Testis (tissue), 3 donors: ENCODE results near the gene KCNAB2. TPM values are rescaled to one million over a fixed set of nuclear protein-coding genes. Genes with fewer than 3 reads are reported as not detected.

Source experiments
- DNase-seq: peaks from one replicate; pipeline ENCODE4 v3.0.0-alpha.2; 2019
- H3K27ac ChIP-seq, 2 donors: fragments of 200-600 bp; sonication (generic); one replicate each; pipeline ENCODE4 v1.5.1; 2019
- H3K27me3 ChIP-seq: fragments of 200-600 bp; sonication (generic); one replicate; pipeline ENCODE4 v1.5.1; 2019
- H3K36me3 ChIP-seq: fragments of 200-600 bp; sonication (generic); one replicate; pipeline ENCODE4 v1.5.1; 2017; ENCODE audit warnings: low read depth; ENCODE audit errors: missing control alignments
- H3K4me1 ChIP-seq: fragments of 200-600 bp; sonication (generic); one replicate; pipeline ENCODE4 v1.5.1; 2019
- H3K4me3 ChIP-seq, 2 donors: fragments of 200-600 bp; sonication (generic); one replicate each; pipeline ENCODE4 v1.5.1; 2017 to 2019
- H3K9me3 ChIP-seq: fragments of 200-600 bp; sonication (generic); one replicate; pipeline ENCODE4 v1.5.1; 2017
- POLR2A ChIP-seq: fragments of 450-650 bp; IDR thresholded peaks from one replicate; pipeline ENCODE4 v1.6.1; 2017; ENCODE audit warnings: antibody characterized with exemption, mild to moderate bottlenecking, moderate library complexity
- WGBS, 2 donors: methylation state at CpG; one replicate each; pipeline ENCODE4 v1.1.5; 2018; 5-methylcytosine and 5-hydroxymethylcytosine counted together
- intact Hi-C: fragments of 100-400 bp; cut with DNase I; formaldehyde crosslinking; loops from one replicate; pipeline ENCODE4 v1.15.1; 2023; ENCODE audit warnings: low total_unique reads
- polyA plus RNA-seq: library from polyadenylated mRNA; stranded (reverse); fragments of 350-450 nt; fragmentation: Illumina TruSeq; extraction: RNeasy Lipid Tissue Mini Kit (QIAGEN cat#74804); gene quantifications from one replicate; pipeline ENCODE4 v1.2.3, GENCODE V29; 2014; ENCODE audit warnings: low read depth, low replicate concordance; ENCODE audit not compliant: insufficient read depth
- total RNA-seq, 2 donors: library from RNA; depleted of rRNA; stranded (reverse); fragments of >200 nt; gene quantifications; one replicate each; pipeline ENCODE4 v1.2.3, GENCODE V29; 2016
- TF ChIP-seq, protein P1 (sequence below), 3 experiments: fragments of 450-650 bp in 2 of 3; fragments of 200-600 bp in 1 of 3; sonication (generic) in 1 of 3; IDR thresholded peaks; one replicate each; pipeline ENCODE4 v1.5.1; 2016 to 2019; ENCODE audit warnings: antibody characterized with exemption in 3 of 3, mild to moderate bottlenecking in 2 of 3, moderate library complexity in 1 of 3

KCNAB2 gene
- total and polyA plus RNA-seq, 3 donors from 2014 or later = 9.0 to 9.8 (median 9.3) TPM

DNA sequence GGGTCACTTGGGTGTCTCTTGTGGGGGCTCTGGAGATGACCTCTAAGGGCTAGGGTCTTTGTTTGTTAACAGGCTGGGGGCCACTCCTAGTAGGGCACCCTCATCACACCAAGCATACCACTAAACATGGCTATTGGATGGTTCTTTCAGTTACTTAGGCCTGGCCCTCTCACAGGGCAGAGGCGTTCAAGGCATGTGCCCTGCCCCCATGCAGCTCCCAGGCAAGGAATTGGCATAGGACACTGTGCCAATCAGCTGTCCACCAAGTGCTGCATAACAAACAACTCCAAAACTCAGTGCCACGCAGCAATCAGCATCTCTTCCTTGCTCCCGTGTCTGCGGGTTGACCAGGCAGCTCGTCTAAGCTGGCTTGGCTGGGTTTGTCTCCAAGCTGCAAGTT is 2.1 kb upstream of the KCNAB2 start:
- WGBS, 2 donors = 95 to 100% methylated on average over 1 to 5 of the region's 5 CpGs
- Histone ChIP-seq H3K4me1 (peaks cover 4% of the 10 kb centered on the region), H3K27ac (no peak overlapping the region), H3K36me3 (no peaks in the 10 kb centered on the region), H3K9me3 (no peaks in the 10 kb centered on the region), H3K27me3 (no peaks in the 10 kb centered on the region), H3K4me3 (no peak overlapping the region)
- TF ChIP-seq, protein P1, sequence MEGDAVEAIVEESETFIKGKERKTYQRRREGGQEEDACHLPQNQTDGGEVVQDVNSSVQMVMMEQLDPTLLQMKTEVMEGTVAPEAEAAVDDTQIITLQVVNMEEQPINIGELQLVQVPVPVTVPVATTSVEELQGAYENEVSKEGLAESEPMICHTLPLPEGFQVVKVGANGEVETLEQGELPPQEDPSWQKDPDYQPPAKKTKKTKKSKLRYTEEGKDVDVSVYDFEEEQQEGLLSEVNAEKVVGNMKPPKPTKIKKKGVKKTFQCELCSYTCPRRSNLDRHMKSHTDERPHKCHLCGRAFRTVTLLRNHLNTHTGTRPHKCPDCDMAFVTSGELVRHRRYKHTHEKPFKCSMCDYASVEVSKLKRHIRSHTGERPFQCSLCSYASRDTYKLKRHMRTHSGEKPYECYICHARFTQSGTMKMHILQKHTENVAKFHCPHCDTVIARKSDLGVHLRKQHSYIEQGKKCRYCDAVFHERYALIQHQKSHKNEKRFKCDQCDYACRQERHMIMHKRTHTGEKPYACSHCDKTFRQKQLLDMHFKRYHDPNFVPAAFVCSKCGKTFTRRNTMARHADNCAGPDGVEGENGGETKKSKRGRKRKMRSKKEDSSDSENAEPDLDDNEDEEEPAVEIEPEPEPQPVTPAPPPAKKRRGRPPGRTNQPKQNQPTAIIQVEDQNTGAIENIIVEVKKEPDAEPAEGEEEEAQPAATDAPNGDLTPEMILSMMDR (IDR thresholded peaks at IDR 0.05) = no peak
- no peak for TF ChIP-seq POLR2A
- DNase-seq = no peak
- intact Hi-C loops = no loop called here

DNA sequence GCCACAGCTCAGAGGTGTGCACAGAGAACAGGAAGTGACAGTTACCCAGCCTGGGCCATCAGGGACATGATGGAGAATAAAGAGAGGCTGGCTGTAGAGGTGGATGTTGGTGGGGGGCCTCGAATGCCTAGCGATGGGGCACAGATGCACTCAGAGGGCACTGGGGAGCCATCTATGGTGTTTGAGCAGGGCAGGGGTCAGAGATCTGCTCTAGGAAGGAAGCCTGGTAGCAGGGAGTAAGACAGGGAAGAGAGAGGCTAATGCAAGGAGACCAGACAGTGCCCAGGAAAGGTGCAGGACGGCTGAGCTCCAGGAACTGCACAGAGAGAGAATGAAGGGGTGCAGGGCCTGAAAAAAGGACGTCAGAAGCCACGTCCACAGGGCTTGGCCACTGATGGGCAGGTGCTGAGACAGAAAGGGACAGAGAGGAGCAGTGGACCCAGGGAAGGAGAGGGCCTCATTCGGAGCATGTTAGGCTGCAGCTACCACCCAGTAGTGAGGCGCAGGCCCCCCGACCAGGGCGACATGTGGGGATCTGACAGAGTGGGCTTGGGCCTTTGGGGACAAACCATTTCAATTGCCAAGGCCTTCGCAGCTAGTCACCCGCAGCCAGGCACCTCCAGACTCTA is 1.1 kb upstream of the KCNAB2 start:
- Histone ChIP-seq H3K4me3 (no peak overlapping the region), H3K36me3 (no peaks in the 10 kb centered on the region), H3K4me1 (peaks cover 4% of the 10 kb centered on the region), H3K9me3 (no peaks in the 10 kb centered on the region), H3K27me3 (no peaks in the 10 kb centered on the region), H3K27ac (no peak overlapping the region)
- TF ChIP-seq POLR2A = no peak
- TF ChIP-seq, protein P1 (IDR thresholded peaks at IDR 0.05) = no peak
- intact Hi-C loops = no loop called here
- DNase-seq = no peak
- WGBS, 2 donors = 92 to 94% methylated on average over 11 of the region's 11 CpGs

DNA sequence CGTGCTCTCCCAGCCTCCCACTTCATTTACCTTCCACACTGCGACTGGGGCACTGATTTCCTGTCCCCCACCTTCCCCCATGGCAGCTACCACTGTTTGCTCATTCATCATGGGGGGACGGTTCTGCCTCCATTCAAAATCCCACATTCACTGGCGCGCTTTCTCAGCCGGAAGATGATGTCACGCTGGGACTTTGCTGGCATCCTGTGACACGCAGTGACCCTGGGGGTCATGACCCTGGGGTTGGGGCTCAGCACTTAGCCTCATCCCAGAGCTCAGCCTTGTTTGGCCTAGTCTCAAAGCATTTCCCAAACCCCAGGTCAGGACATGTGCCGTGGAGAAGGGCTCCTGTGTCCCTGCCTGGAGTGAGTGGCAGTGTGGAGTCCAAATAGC is 582 bp upstream of the KCNAB2 start:
- no peaks in the 10 kb centered on the region for H3K9me3 ChIP-seq
- WGBS, 2 donors = 87 to 91% methylated on average over 9 of the region's 9 CpGs
- H3K4me1 ChIP-seq = peaks cover 4% of the 10 kb centered on the region
- intact Hi-C loops = no loop called here
- no peak for DNase-seq
- no peak overlapping the region for H3K27ac ChIP-seq
- H3K4me3 ChIP-seq = no peak overlapping the region
- TF ChIP-seq, protein P1 (IDR thresholded peaks at IDR 0.05) = no peak
- no peak for TF ChIP-seq POLR2A
- H3K36me3 ChIP-seq = no peaks in the 10 kb centered on the region
- H3K27me3 ChIP-seq = no peaks in the 10 kb centered on the region

DNA sequence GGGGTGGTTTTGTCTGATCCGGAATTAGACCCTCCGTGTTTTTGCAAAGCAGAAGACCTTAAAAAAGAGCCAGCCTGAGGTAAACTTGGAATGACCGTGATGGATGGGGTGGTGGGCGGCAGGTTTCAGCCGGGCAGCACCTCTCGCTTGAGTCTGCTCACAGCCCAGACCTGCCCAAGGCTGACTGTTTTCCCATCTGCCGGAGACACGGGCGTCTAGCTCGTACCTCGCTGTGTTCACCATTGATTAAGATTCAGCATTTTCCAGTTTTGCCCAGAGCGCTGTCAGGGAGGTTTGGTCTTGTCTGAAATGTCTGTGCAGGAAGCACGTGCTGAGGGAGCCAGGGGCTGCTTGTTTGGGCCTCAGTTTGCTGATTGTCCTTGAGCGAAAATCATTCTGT is 591 bp downstream of the KCNAB2 start:
- Histone ChIP-seq H3K4me1 (no peaks in the 10 kb centered on the region), H3K27me3 (no peaks in the 10 kb centered on the region), H3K9me3 (no peaks in the 10 kb centered on the region), H3K36me3 (no peaks in the 10 kb centered on the region), H3K4me3 (no peak overlapping the region), H3K27ac (no peak overlapping the region)
- no peak for TF ChIP-seq POLR2A
- TF ChIP-seq, protein P1 (IDR thresholded peaks at IDR 0.05) = no peak
- DNase-seq = no peak
- intact Hi-C loops = no loop called here
- 86% methylated on average over 14 of the region's 14 CpGs for WGBS, 2 donors
